RCC 7860 (cell line): ENCODE results near the gene CCDC61.

Experiments used
- DNase-seq: peaks from one replicate; pipeline ENCODE4 v3.0.0-alpha.2; 2015; ENCODE audit warnings: low spot score
- FAIRE-seq: peaks from 2 replicates; lab custom pipeline; 2012; peaks lifted over from hg19 to GRCh38; lab: Jason Lieb, UNC

CCDC61 gene

GRCh38 chr19:46015687-46016425, 20.6 kb downstream of the CCDC61 start:
- DNase-seq = no peak
- no peak for FAIRE-seq

DNA sequence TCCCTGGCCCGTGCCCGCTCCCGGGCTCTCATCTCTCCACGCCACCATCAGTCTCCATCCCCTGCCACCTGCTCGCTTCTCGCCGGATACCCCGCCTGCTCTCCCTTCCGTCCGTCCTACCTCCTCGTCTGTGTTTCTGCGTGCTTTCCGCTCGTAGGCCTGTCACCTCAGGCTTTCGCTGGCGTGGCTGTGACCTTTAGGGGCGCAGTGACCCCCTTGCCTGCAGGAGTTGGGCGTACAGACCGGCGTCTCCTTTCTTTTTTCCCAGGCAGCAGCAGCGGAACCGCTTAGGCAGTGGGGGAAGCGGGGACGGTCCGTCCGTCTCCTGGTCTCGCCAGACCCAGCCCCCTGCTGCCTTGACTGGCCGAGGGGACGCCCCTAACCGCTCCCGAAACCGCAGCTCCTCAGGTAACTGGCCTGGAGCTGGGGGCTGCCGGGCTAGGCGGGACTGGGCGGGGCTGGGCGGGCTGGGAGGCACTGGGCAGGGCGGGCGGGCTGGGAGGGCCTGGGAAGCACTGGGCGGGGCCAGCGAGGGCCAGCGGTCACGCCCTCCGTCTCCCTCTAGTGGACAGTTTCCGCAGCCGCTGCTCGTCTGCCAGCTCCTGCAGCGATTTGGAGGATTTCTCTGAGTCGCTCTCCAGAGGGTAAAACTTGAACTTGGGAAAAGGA, 21.3 kb downstream of the CCDC61 start:
- DNase-seq = peak; percentile 47
- FAIRE-seq = no peak

- no peak for FAIRE-seq
- DNase-seq = no peak
These were observed 21.8 kb downstream of the CCDC61 start for GRCh38 chr19:46017095-46017429.

GRCh38 chr19:46017874-46018675, 22.8 kb downstream of the CCDC61 start:
- DNase-seq (no peak), FAIRE-seq (no peak)

- no peak for FAIRE-seq
- DNase-seq = no peak
These were observed 23.5 kb downstream of the CCDC61 start for GRCh38 chr19:46018729-46019251.

- DNase-seq = no peak
- no peak for FAIRE-seq
These were observed 24.0 kb downstream of the CCDC61 start for GRCh38 chr19:46019270-46019669.

GRCh38 chr19:46020819-46021125, 25.5 kb downstream of the CCDC61 start:
- FAIRE-seq (no peak), DNase-seq (no peak)

- DNase-seq = no peak
- no peak for FAIRE-seq
These were observed 26.3 kb downstream of the CCDC61 start for GRCh38 chr19:46021531-46022041.

- FAIRE-seq = no peak
These were observed 26.8 kb downstream of the CCDC61 start for GRCh38 chr19:46022061-46022430.

DNA sequence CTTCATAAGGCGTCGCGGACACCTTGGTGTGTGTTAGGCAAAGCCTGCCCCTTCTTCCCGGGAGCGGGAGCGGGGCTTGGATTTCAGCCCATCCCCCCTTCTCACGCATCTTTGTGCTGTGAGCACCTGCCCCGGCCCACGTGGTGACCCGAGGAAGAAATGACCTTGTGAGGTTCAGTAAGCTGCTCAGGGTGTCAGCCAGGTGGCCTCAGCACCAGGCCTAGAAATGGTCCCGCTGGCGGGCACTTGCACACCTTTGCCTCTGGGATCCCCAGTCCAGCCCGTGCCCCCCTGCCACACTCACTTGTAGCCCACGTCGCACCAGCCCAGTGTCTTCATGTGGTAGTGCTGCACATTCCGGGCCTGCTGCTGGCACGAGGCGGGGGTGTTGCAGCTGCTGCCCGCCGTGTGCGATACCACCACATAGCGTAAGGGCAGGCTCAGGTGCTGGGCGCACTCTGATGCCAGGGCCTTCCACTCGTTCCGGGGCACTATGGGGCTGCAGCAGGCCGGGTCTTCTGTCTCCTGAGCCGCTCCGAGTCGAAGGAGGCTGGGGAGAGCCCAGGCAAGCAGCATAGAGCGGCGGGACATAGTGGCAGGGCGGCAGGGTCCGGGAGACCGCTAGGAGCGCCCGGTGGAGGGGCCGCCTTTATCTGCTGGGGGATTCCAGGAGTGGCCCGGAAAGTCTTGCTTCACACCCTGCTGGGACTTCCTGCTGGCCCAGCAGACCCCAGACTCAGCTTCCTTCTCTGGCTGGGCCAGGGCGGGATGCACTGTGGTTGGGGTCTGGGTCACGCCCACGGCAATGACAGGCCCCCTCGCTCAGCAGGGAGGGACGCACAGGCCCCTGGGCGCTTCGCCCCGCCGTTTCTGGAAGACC, 27.4 kb downstream of the CCDC61 start, which contains the start of gene PGLYRP1:
PGLYRP1 (minus strand) TSS at position 623 of the 880 bp plus-strand sequence; CDS start at position 591, 32 bp downstream.
- no peak for DNase-seq
- FAIRE-seq = no peak

More at GRCh38 chr19:46022061-46022430, 26.8 kb downstream of the CCDC61 start:
- DNase-seq = no peak

DNA sequence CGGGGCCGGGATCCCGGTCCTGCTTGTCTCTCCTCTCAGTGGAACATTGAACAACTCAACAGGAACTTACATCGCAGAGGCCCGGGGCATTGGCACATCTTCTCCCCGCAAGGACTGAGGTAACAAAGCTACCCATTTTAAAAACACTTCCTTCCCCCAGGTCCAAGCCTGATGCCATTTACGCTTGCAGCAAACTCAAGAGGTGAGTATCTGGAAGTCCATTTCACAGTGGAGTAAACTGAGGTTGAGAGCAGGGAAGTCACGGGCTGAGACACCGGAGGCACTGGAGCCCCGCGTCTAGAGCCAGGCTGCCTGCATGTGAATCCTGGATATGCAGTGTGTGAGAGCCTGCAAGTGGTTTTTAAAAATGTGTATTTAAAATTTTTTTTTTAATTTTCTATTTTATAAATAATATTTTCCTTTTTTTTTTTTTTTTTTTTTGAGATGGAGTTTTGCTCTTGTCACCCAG, 28.1 kb downstream of the CCDC61 start:
- FAIRE-seq = no peak
- no peak for DNase-seq

DNA sequence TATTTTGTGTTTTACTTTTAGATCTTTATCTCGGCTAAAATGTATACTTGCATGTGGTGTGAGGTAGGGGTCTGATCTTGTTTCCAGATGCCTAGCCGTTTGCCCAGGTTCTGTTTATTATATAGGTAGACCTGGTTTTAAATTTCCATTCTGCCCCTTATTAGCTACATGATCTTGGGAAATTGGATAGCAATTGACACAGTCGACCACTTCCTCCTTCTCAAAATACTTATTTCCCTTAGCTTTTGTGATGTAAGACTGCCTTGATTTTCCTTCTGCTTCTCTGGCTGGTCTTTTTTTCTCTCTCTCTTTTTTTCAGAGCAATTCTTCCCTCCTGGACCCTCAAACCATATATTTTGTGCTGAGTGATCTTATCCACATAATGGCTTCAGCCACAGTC, 30.6 kb downstream of the CCDC61 start:
- DNase-seq (no peak), FAIRE-seq (no peak)

DNA sequence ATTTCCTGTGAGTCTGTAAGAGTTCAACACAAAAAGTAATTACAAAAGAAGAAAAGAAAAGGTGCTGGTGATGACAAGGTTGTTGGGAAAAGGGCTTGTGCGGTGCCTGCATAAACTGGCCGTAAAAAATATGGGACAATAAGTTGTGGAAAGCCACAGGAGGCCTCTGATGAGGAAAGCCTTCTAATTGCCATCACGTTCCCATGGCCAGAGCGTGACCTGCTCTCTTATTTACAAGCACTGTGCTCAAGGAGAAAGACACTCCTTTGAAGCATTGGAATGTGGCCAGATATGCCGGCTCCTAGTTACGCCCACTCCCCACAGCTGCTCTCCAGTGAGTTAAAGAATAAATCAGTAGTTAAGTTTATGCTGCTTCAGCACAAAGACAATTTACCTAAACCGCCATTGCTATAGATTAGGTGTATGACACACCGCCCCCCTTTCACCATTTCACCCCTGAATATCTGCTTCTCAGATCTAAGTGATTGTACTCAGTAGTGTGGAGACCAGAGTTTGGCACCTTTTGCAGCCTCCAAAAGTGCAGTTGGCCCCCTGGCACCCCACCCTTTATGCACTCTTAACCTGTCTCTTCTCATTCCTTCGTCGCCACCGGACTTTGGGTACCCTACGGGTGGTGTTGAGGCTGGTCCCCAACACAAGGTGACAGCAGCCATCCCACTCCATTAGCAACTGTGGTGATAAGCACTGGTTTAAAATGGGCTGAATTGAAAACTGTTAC, 35.7 kb downstream of the CCDC61 start:
- no peak for FAIRE-seq

GRCh38 chr19:46031781-46032596, 36.7 kb downstream of the CCDC61 start:
- no peak for FAIRE-seq

More for the DNA sequence above, 35.7 kb downstream of the CCDC61 start:
- DNase-seq = no peak

DNA sequence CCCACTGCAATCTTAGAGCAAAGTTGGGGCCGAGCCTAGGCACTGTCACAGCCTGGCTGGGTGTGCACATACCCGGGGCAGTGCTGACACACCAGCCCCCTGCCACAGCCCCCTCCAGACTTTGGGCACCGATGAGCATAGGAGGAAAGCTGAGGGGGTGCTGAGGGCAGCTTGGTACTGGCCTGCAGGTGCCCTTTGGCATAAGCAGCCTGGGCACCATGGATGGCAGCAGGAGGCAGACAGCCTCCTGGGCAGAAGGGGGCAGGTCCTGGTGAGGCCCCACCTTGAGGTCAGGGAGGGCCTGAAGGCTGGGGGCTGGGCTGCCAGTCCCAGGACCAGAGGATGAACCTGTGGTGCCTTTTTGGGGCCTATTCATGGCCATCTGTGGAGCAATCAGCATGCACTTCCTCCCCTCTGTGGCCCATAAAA, 37.3 kb downstream of the CCDC61 start:
- FAIRE-seq = no peak
- no peak for DNase-seq

More at GRCh38 chr19:46031781-46032596, 36.7 kb downstream of the CCDC61 start:
- DNase-seq = no peak

- FAIRE-seq (no peak), DNase-seq (no peak)
These were observed 38.1 kb downstream of the CCDC61 start for GRCh38 chr19:46033401-46033800.

- FAIRE-seq (no peak), DNase-seq (no peak)
These were observed 40.3 kb downstream of the CCDC61 start for GRCh38 chr19:46035546-46035945.

DNA sequence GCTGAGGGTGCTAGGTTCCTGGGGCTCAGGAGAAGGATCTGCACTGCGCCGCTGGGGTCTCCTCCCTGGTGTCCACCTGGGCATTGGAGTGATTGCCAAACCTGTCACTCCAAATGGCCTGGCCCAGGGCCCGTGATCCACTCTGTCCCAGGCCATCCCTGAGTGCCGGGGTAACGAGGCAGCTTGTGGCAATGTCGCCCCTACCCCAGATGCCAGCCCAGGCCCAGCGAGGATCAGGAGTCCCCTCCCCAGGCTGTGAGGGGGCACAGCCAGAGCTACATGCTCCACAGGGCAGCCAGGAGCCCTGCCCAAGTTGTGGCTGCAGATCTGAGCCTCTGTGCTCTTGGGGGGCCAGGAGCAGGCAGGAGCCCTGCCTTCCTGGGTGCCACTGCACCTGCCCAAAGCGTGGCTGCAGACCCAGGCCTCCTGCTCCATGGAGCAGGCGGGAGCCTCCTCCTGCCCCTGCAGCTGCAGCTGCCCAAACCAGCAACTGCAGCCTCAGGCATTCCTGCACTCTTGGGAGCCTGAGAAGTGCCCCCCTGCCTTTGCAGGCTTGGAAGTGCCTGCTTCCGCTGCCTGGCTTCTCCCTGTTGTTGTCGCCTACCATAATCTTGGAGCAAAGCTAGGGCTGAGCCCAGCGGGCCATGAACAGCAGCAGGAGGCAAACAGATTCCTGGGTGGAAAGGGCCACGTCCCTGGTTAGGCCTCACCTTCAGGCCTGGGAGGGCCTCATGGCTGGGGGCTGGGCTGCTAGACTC, 40.9 kb downstream of the CCDC61 start:
- no peak for DNase-seq
- FAIRE-seq = no peak
